RPMI7951 (cell line): Measurements from ENCODE around the gene DYRK1B. TPM values are rescaled to one million over a fixed set of nuclear protein-coding genes. Genes with fewer than 3 reads are reported as not detected.
"Not testable (repeated sequence)": the region's sequence is repeated elsewhere in the genome, so short reads cannot be mapped to it uniquely, and the experiment has no call there.

Experiments used
- DNase-seq: peaks from one replicate; pipeline ENCODE4 v3.0.0-alpha.2; 2012; ENCODE audit warnings: low read depth
- total RNA-seq: library from RNA; depleted of rRNA; stranded (reverse); fragments of >200 nt; shearing (Covaris generic); gene quantifications from 2 replicates; pipeline ENCODE4 v1.2.3, GENCODE V29; 2014; rRNA removed

DYRK1B gene
- total RNA-seq, 1 experiment from 2014 or later = 0.24 TPM

GRCh38 chr19:39810424-39810823 is 23.5 kb downstream of the DYRK1B start:
- no peak for DNase-seq

GRCh38 chr19:39809368-39809767 is 24.6 kb downstream of the DYRK1B start:
- no peak for DNase-seq

GRCh38 chr19:39808688-39809087 is 25.3 kb downstream of the DYRK1B start:
- DNase-seq = not testable (repeated sequence)

- no peak for DNase-seq
These were observed 26.1 kb downstream of the DYRK1B start for GRCh38 chr19:39807846-39808364.

GRCh38 chr19:39805104-39805503 is 28.9 kb downstream of the DYRK1B start:
- DNase-seq = peak; percentile 18

- DNase-seq = no peak
These were observed 31.0 kb downstream of the DYRK1B start for GRCh38 chr19:39802958-39803357.

- DNase-seq = no peak
These were observed 36.9 kb downstream of the DYRK1B start for GRCh38 chr19:39797083-39797482.

GRCh38 chr19:39796000-39796498 is 37.9 kb downstream of the DYRK1B start:
- DNase-seq = no peak

GRCh38 chr19:39795001-39795400 is 39.0 kb downstream of the DYRK1B start:
- DNase-seq = no peak

GRCh38 chr19:39792999-39793546 is 40.9 kb downstream of the DYRK1B start:
- peak; percentile 69 for DNase-seq

GRCh38 chr19:39788244-39788643 is 45.7 kb downstream of the DYRK1B start:
- DNase-seq = no peak

GRCh38 chr19:39780894-39781293 is 53.1 kb downstream of the DYRK1B start:
- no peak for DNase-seq

- DNase-seq = no peak
These were observed 55.2 kb downstream of the DYRK1B start, which contains the start of gene LEUTX for GRCh38 chr19:39778763-39779162. LEUTX (plus strand) TSS chr19:39778854; CDS start chr19:39778921, 67 bp downstream.

Other genes with a start within 250 kb of the DYRK1B start
- gene LGALS13, start 231.6 kb downstream of the DYRK1B start, total RNA-seq = not detected in 2 replicates
- gene LGALS16, start 178.2 kb downstream of the DYRK1B start, total RNA-seq = not detected in 2 replicates
- not detected in 2 replicates for gene LGALS14, start 129.7 kb downstream of the DYRK1B start, total RNA-seq
- gene CLC, start 96.1 kb downstream of the DYRK1B start, total RNA-seq = not detected in 2 replicates
- not detected in 2 replicates for gene LEUTX, start 55.3 kb downstream of the DYRK1B start, total RNA-seq
- 148 and 165 TPM in 2 replicates for gene FBL, start 12.2 kb upstream of the DYRK1B start, total RNA-seq
- under 0.01 TPM in 1 of 2 replicates, not detected in the other for gene FCGBP, start 100.5 kb upstream of the DYRK1B start, total RNA-seq
- 234 and 258 TPM in 2 replicates for gene PSMC4, start 137.0 kb upstream of the DYRK1B start, total RNA-seq
- 4.0 and 4.3 TPM in 2 replicates for gene ZNF546, start 162.9 kb upstream of the DYRK1B start, total RNA-seq
- gene ZNF780B, start 222.1 kb upstream of the DYRK1B start, total RNA-seq = 7.8 and 9.6 TPM in 2 replicates